Adrenal gland (tissue), 12 donors: ENCODE results near the gene MLKL. TPM values are rescaled to one million over a fixed set of nuclear protein-coding genes. Genes with fewer than 3 reads are reported as not detected.
"Not testable (repeated sequence)": the region's sequence is repeated elsewhere in the genome, so short reads cannot be mapped to it uniquely, and the experiment has no call there.

Experiments used
- DNase-seq, 7 donors: peaks; one replicate each; pipeline ENCODE4 v3.0.0-alpha.2; 2019 to 2020
- H3K27ac ChIP-seq, 5 donors: fragments of 200-600 bp; sonication (generic) in 4 of 5; 1 replicate in 3 of 5; 2 replicates in 2 of 5; pipeline versions ENCODE4 v1.5.1 to v1.8.0; 2016 to 2020; ENCODE audit warnings: mild to moderate bottlenecking in 1 of 5
- H3K27me3 ChIP-seq: fragments of 200-600 bp; 2 replicates; pipeline ENCODE4 v1.8.0; 2021
- H3K36me3 ChIP-seq, 2 donors: fragments of 200-600 bp; replicated peaks in 1 of 2; 1 replicate in 1 of 2; 2 replicates in 1 of 2; pipeline versions ENCODE4 v1.5.1 to v1.8.0; 2018 to 2022
- H3K4me1 ChIP-seq, 2 donors: fragments of 200-600 bp; replicated peaks in 1 of 2; 1 replicate in 1 of 2; 2 replicates in 1 of 2; pipeline versions ENCODE4 v1.5.1 to v1.8.0; 2018 to 2021
- H3K4me3 ChIP-seq, 4 donors: fragments of 200-600 bp; sonication (generic) in 3 of 4; one replicate each; pipeline ENCODE4 v1.5.1; 2016 to 2018
- H3K9me3 ChIP-seq, 3 donors: fragments of 200-600 bp; sonication (generic) in 1 of 3; replicated peaks in 1 of 3; 1 replicate in 2 of 3; 2 replicates in 1 of 3; pipeline versions ENCODE4 v1.5.1 to v1.8.0; 2016 to 2021
- CTCF ChIP-seq, 6 experiments: fragments of 450-650 bp in 4 of 6; fragments of 200-600 bp in 2 of 6; sonication (generic) in 1 of 6; IDR thresholded peaks; 1 replicate in 5 of 6; 2 replicates in 1 of 6; pipeline versions ENCODE4 v1.5.1 to v1.8.0; 2016 to 2021; ENCODE audit warnings: antibody characterized with exemption in 6 of 6, mild to moderate bottlenecking in 2 of 6, moderate library complexity in 1 of 6
- POLR2A ChIP-seq, 2 donors: fragments of 450-650 bp; IDR thresholded peaks; one replicate each; pipeline ENCODE4 v1.6.1; 2017; ENCODE audit warnings: antibody characterized with exemption in 2 of 2, mild to moderate bottlenecking in 2 of 2, moderate library complexity in 1 of 2
- whole genome bisulfite sequencing, 4 donors: extraction: QIAGEN DNeasy Blood & Tissue Kit in 2 of 4; methylation state at CpG; one replicate each; pipeline versions ENCODE4 v1.1.5 to v1.1.7; 2013 to 2017; 5-methylcytosine and 5-hydroxymethylcytosine counted together
- intact Hi-C, 2 donors: fragments of 100-400 bp; cut with DNase I; formaldehyde crosslinking; loops; one replicate each; pipeline versions ENCODE4 v1.14.1 to v1.15.0; 2022 to 2023
- polyA plus RNA-seq, 3 donors: library from polyadenylated mRNA; stranded (reverse); fragments of 200-250 nt in 2 of 3; fragments of 350-450 nt in 1 of 3; fragmentation: Illumina TruSeq in 1 of 3; extraction: RNeasy Lipid Tissue Mini Kit (QIAGEN cat#74804) in 1 of 3; gene quantifications; one replicate each; pipeline ENCODE4 v1.2.3, GENCODE V29; 2013 to 2014
- total RNA-seq, 9 donors: library from RNA; depleted of rRNA in 4 of 9; stranded (reverse); fragments of >200 nt in 4 of 9; fragments of 120-200 nt in 1 of 9; fragmentation: NEBNext Ultra II Directional in 1 of 9; extraction: Animal tissue kit (Norgen Biotek cat#: 25700) in 1 of 9; gene quantifications; one replicate each; pipeline versions ENCODE4 v1.1.0 to v1.2.4, GENCODE V29; 2013 to 2023
- donor health status: healthy with polysubstance abuse.
- donor health status: Bipolar disorder and iron deficiency.
- donor health status: DM: yes; HTN: yes; CAD: no.
- donor health status: DM: no; HTN: no; CAD: no.
- donor health status: DM: no; HTN: no; CAD: no.
- donor health status: DM: yes; HTN: yes; CAD: no.

Gene MLKL
- total and polyA plus RNA-seq, 12 donors, result 3.1 to 26.1 (median 11.0) TPM

- no peak overlapping the region for H3K4me3 ChIP-seq
- 82 to 91% (median 88%) methylated on average over 11 of the region's 11 CpGs for WGBS, 4 donors
- H3K4me1 ChIP-seq, result no peaks in the 10 kb centered on the region
- no peak for TF ChIP-seq CTCF (IDR thresholded peaks at IDR 0.05)
- TF ChIP-seq POLR2A (IDR thresholded peaks at IDR 0.05), result no peak
- intact Hi-C loops, result no loop called here
- DNase-seq, result peak in 1 of 7 donors; percentile 42
- peaks cover 0 to 24% of the 10 kb centered on the region in 2 donors for H3K36me3 ChIP-seq
- H3K27me3 ChIP-seq, result no peaks in the 10 kb centered on the region
- no peak overlapping the region for H3K27ac ChIP-seq
- H3K9me3 ChIP-seq, result no peaks in the 10 kb centered on the region
These were observed 18.1 kb downstream of the MLKL start for GRCh38 chr16:74682556-74682955.

GRCh38 chr16:74680681-74681080 lies 20.0 kb downstream of the MLKL start:
- Histone ChIP-seq H3K9me3 (no peaks in the 10 kb centered on the region), H3K27ac (no peak overlapping the region), H3K4me3 (no peak overlapping the region), H3K4me1 (no peaks in the 10 kb centered on the region), H3K27me3 (no peaks in the 10 kb centered on the region), H3K36me3 (peaks cover 0 to 41% of the 10 kb centered on the region in 2 donors)
- no peak for DNase-seq
- WGBS, 4 donors, result 92 to 95% (median 93%) methylated on average over 6 of the region's 6 CpGs
- TF ChIP-seq POLR2A (IDR thresholded peaks at IDR 0.05) (no peak), CTCF (IDR thresholded peaks at IDR 0.05) (no peak)
- intact Hi-C loops, result no loop called here

GRCh38 chr16:74679983-74680382 lies 20.7 kb downstream of the MLKL start:
- WGBS, 4 donors, result 46 to 55% (median 51%) methylated on average over 2 of the region's 2 CpGs
- Histone ChIP-seq H3K27me3 (no peaks in the 10 kb centered on the region), H3K9me3 (no peaks in the 10 kb centered on the region), H3K4me1 (no peaks in the 10 kb centered on the region), H3K4me3 (no peak overlapping the region), H3K27ac (no peak overlapping the region), H3K36me3 (peaks cover 0 to 43% of the 10 kb centered on the region in 2 donors)
- DNase-seq, result no peak
- TF ChIP-seq POLR2A (IDR thresholded peaks at IDR 0.05) (no peak), CTCF (IDR thresholded peaks at IDR 0.05) (no peak)
- intact Hi-C loops, result no loop called here

GRCh38 chr16:74677868-74678267 lies 22.8 kb downstream of the MLKL start:
- Histone ChIP-seq H3K4me3 (no peak overlapping the region), H3K27ac (no peak overlapping the region), H3K36me3 (peaks cover 0 to 51% of the 10 kb centered on the region in 2 donors), H3K4me1 (no peaks in the 10 kb centered on the region), H3K9me3 (no peaks in the 10 kb centered on the region), H3K27me3 (no peaks in the 10 kb centered on the region)
- intact Hi-C loops, result no loop called here
- DNase-seq, result no peak
- TF ChIP-seq POLR2A (IDR thresholded peaks at IDR 0.05), result no peak
- 94 to 100% (median 96%) methylated on average over 2 to 4 of the region's 4 CpGs for WGBS, 4 donors

- Histone ChIP-seq H3K4me1 (no peaks in the 10 kb centered on the region), H3K27ac (no peak overlapping the region), H3K4me3 (no peak overlapping the region), H3K9me3 (no peaks in the 10 kb centered on the region), H3K27me3 (no peaks in the 10 kb centered on the region), H3K36me3 (peaks cover 0 to 40% of the 10 kb centered on the region in 2 donors)
- no peak for TF ChIP-seq POLR2A (IDR thresholded peaks at IDR 0.05)
- TF ChIP-seq CTCF (IDR thresholded peaks at IDR 0.05), result no peak
- DNase-seq, result peak in 1 of 7 donors; percentile 29
- intact Hi-C loops, result no loop called here
- 80 to 92% (median 81%) methylated on average over 3 of the region's 3 CpGs for WGBS, 4 donors
These were observed 26.8 kb downstream of the MLKL start for GRCh38 chr16:74673876-74674275.

- H3K4me1 ChIP-seq, intact Hi-C loops, H3K4me3 ChIP-seq, H3K27ac ChIP-seq, H3K9me3 ChIP-seq, H3K27me3 ChIP-seq: not testable (repeated sequence)
- WGBS, 4 donors, result 96 to 97% (median 97%) methylated on average over 10 of the region's 10 CpGs
- DNase-seq, result peak in 1 of 7 donors; percentile 43
- peaks cover 0 to 18% of the 10 kb centered on the region in 2 donors for H3K36me3 ChIP-seq
These were observed 31.8 kb downstream of the MLKL start for GRCh38 chr16:74668877-74669276.
